Kidney (tissue), 14 donors: ENCODE results near the gene ZMIZ2. TPM values are rescaled to one million over a fixed set of nuclear protein-coding genes. Genes with fewer than 3 reads are reported as not detected.

Source experiments
- DNase-seq, 5 donors: peaks; one replicate each; pipeline ENCODE4 v3.0.0-alpha.2; 2013 to 2020
- FAIRE-seq: peaks from 2 replicates; lab custom pipeline; 2012; peaks lifted over from hg19 to GRCh38; lab: Jason Lieb, UNC
- H3K27ac ChIP-seq, 2 donors: one replicate each; pipeline ENCODE4 v1.7.0; 2013; ENCODE audit warnings: low read depth in 2 of 2, low read length in 2 of 2, inconsistent platforms in 1 of 2
- H3K27me3 ChIP-seq: one replicate; pipeline ENCODE4 v1.7.1; 2013; ENCODE audit warnings: low read length, inconsistent platforms; ENCODE audit not compliant: control insufficient read depth, insufficient read depth
- H3K36me3 ChIP-seq, 3 donors: one replicate each; pipeline versions ENCODE4 v1.7.0 to v1.7.1; 2013; ENCODE audit warnings: low read length in 3 of 3, control low read depth in 1 of 3, inconsistent platforms in 1 of 3; ENCODE audit not compliant: insufficient read depth in 3 of 3, control insufficient read depth in 2 of 3
- H3K4me1 ChIP-seq, 3 donors: one replicate each; pipeline versions ENCODE4 v1.7.0 to v1.7.1; 2013; ENCODE audit warnings: low read length in 3 of 3, inconsistent platforms in 1 of 3, low read depth in 1 of 3; ENCODE audit not compliant: control insufficient read depth in 2 of 3, insufficient read depth in 2 of 3
- H3K4me3 ChIP-seq, 3 donors: one replicate each; pipeline versions ENCODE4 v1.7.0 to v1.8.1; 2013; ENCODE audit warnings: low read length in 3 of 3, control low read depth in 1 of 3, inconsistent platforms in 1 of 3
- H3K9ac ChIP-seq, 3 donors: one replicate each; pipeline versions ENCODE4 v1.7.0 to v1.7.1; 2013; ENCODE audit warnings: low read length in 3 of 3, control low read depth in 1 of 3, inconsistent platforms in 1 of 3
- H3K9me3 ChIP-seq, 3 donors: one replicate each; pipeline versions ENCODE4 v1.7.0 to v1.7.1; 2013; ENCODE audit warnings: low read length in 3 of 3, control low read depth in 1 of 3, inconsistent platforms in 1 of 3; ENCODE audit not compliant: control insufficient read depth in 2 of 3, insufficient read depth in 1 of 3
- CTCF ChIP-seq: IDR thresholded peaks from 3 replicates; pipeline ENCODE4 v1.5.1; 2012; ENCODE audit warnings: mild to moderate bottlenecking, moderate library complexity, borderline replicate concordance; ENCODE audit not compliant: insufficient read depth; ENCODE audit errors: extremely low read depth
- intact Hi-C: fragments of 100-400 bp; cut with DNase I; formaldehyde crosslinking; loops from one replicate; pipeline ENCODE4 v1.11.1; 2022
- polyA plus RNA-seq: library from polyadenylated mRNA; stranded (reverse); fragments of 350-450 nt; fragmentation: Illumina TruSeq; extraction: RNeasy Lipid Tissue Mini Kit (QIAGEN cat#74804); gene quantifications from one replicate; pipeline ENCODE4 v1.2.3, GENCODE V29; 2014; ENCODE audit warnings: low read depth, low replicate concordance; ENCODE audit not compliant: insufficient read depth
- total RNA-seq: library from RNA; stranded (reverse); fragmentation: NEBNext Ultra II Directional; extraction: Animal tissue kit (Norgen Biotek cat#: 25700); gene quantifications from one replicate; pipeline ENCODE4 v1.2.1, GENCODE V29; 2021
- donor health status: control.
- donor health status: control.
- donor health status: control.
- donor health status: control.
- donor health status: control.
- donor health status: DM: yes; HTN: yes; CAD: no.
- donor health status: Normal renal cell carcinoma (clear cell type).

The ZMIZ2 gene
- total and polyA plus RNA-seq, 2 donors from 2014 or later, result 30.5 to 127 TPM

- DNase-seq (no peak), FAIRE-seq (no peak)
- TF ChIP-seq CTCF, result no peak
- no peaks in the 10 kb centered on the region for H3K4me1 ChIP-seq
- no peaks in the 10 kb centered on the region for H3K36me3 ChIP-seq
- no peaks in the 10 kb centered on the region for H3K27me3 ChIP-seq
- H3K9me3 ChIP-seq, result no peaks in the 10 kb centered on the region
- intact Hi-C loops, result no loop called here
- H3K4me3 ChIP-seq, result no peak overlapping the region
- H3K9ac ChIP-seq, result no peak overlapping the region
- no peak overlapping the region for H3K27ac ChIP-seq
Observed at GRCh38 chr7:44811093-44811492, 62.4 kb downstream of the ZMIZ2 start.

GRCh38 chr7:44811571-44811970 is 62.9 kb downstream of the ZMIZ2 start:
- intact Hi-C loops, result no loop called here
- Histone ChIP-seq H3K4me3 (no peak overlapping the region), H3K27me3 (no peaks in the 10 kb centered on the region), H3K27ac (no peak overlapping the region), H3K4me1 (no peaks in the 10 kb centered on the region), H3K9ac (no peak overlapping the region), H3K36me3 (no peaks in the 10 kb centered on the region), H3K9me3 (no peaks in the 10 kb centered on the region)
- DNase-seq (no peak), FAIRE-seq (no peak)
- TF ChIP-seq CTCF, result no peak

GRCh38 chr7:44814919-44815318 is 66.3 kb downstream of the ZMIZ2 start:
- Histone ChIP-seq H3K27ac (no peak overlapping the region), H3K9me3 (no peaks in the 10 kb centered on the region), H3K4me1 (no peaks in the 10 kb centered on the region), H3K27me3 (no peaks in the 10 kb centered on the region), H3K9ac (no peak overlapping the region), H3K36me3 (no peaks in the 10 kb centered on the region), H3K4me3 (no peak overlapping the region)
- DNase-seq (no peak), FAIRE-seq (no peak)
- intact Hi-C loops, result no loop called here
- TF ChIP-seq CTCF, result no peak

GRCh38 chr7:44819292-44819691 is 70.6 kb downstream of the ZMIZ2 start:
- H3K4me1 ChIP-seq, result no peaks in the 10 kb centered on the region
- intact Hi-C loops, result no loop called here
- no peak for FAIRE-seq
- no peaks in the 10 kb centered on the region for H3K27me3 ChIP-seq
- TF ChIP-seq CTCF, result no peak
- no peaks in the 10 kb centered on the region for H3K9me3 ChIP-seq
- no peak overlapping the region for H3K27ac ChIP-seq
- DNase-seq, result no peak
- H3K9ac ChIP-seq, result no peak overlapping the region
- no peak overlapping the region for H3K4me3 ChIP-seq
- H3K36me3 ChIP-seq, result no peaks in the 10 kb centered on the region
